ENCODE data around the gene UBL5.
"Not testable (repeated sequence)": the region's sequence is repeated elsewhere in the genome, so short reads cannot be mapped to it uniquely, and the experiment has no call there.

UBL5 gene

GRCh38 chr19:9818734-9819595 lies 8.8 kb upstream of the UBL5 start, which contains the start of gene FBXL12:
FBXL12 (minus strand) TSS chr19:9819079; CDS start chr19:9818813, 266 bp downstream.
- Histone ChIP-seq H3K36me3 (ENCODE audit: control insufficient read depth in 1 of 2, insufficient read depth in 2 of 2, low read length in 2 of 2) (peaks cover 0 to 11% of the 10 kb centered on the region in 2 donors), H3K27ac (ENCODE audit: low read length) (peak within 1 kb of the TSS; percentile 88), H3K9me3 (ENCODE audit: control insufficient read depth in 1 of 2, low read length in 2 of 2) (no peaks in the 10 kb centered on the region), H3K4me1 (ENCODE audit: control insufficient read depth in 1 of 2, insufficient read depth in 2 of 2, low read length in 2 of 2) (peaks cover 0 to 22% of the 10 kb centered on the region in 2 donors), H3K4me3 (ENCODE audit: low read depth in 1 of 2, low read length in 2 of 2) (peak within 1 kb of the TSS; percentile 86 to 91), H3K27me3 (ENCODE audit: low read depth, low read length) (no peaks in the 10 kb centered on the region)

- Histone ChIP-seq H3K36me3 (ENCODE audit: control insufficient read depth in 1 of 2, insufficient read depth in 2 of 2, low read length in 2 of 2) (peaks cover 0 to 11% of the 10 kb centered on the region in 2 donors), H3K9me3 (ENCODE audit: control insufficient read depth in 1 of 2, low read length in 2 of 2) (no peaks in the 10 kb centered on the region), H3K4me3 (ENCODE audit: low read depth in 1 of 2, low read length in 2 of 2) (peak overlapping the region; percentile 35 to 42), H3K4me1 (ENCODE audit: control insufficient read depth in 1 of 2, insufficient read depth in 2 of 2, low read length in 2 of 2) (peaks cover 0 to 22% of the 10 kb centered on the region in 2 donors), H3K27me3 (ENCODE audit: low read depth, low read length) (no peaks in the 10 kb centered on the region), H3K27ac (ENCODE audit: low read length) (peak overlapping the region; percentile 69)
Measured at GRCh38 chr19:9819596-9819909, 8.2 kb upstream of the UBL5 start.

GRCh38 chr19:9820034-9820433 lies 7.7 kb upstream of the UBL5 start:
- not testable (repeated sequence) for H3K9me3 ChIP-seq (ENCODE audit: control insufficient read depth in 1 of 2, low read length in 2 of 2); H3K27me3 ChIP-seq (ENCODE audit: low read depth, low read length)
- H3K4me3 ChIP-seq (ENCODE audit: low read depth in 1 of 2, low read length in 2 of 2), result peak overlapping the region; percentile 35 to 42
- peak overlapping the region; percentile 69 for H3K27ac ChIP-seq (ENCODE audit: low read length)
- H3K4me1 ChIP-seq (ENCODE audit: control insufficient read depth in 1 of 2, insufficient read depth in 2 of 2, low read length in 2 of 2), result peaks cover 0 to 22% of the 10 kb centered on the region in 2 donors
- H3K36me3 ChIP-seq (ENCODE audit: control insufficient read depth in 1 of 2, insufficient read depth in 2 of 2, low read length in 2 of 2), result peaks cover 0 to 11% of the 10 kb centered on the region in 2 donors

GRCh38 chr19:9823816-9824215 lies 3.9 kb upstream of the UBL5 start:
- H3K27me3 ChIP-seq (ENCODE audit: low read depth, low read length), result no peaks in the 10 kb centered on the region
- no peaks in the 10 kb centered on the region for H3K36me3 ChIP-seq (ENCODE audit: control insufficient read depth in 1 of 2, insufficient read depth in 2 of 2, low read length in 2 of 2)
- H3K4me3 ChIP-seq (ENCODE audit: low read depth in 1 of 2, low read length in 2 of 2), result no peak overlapping the region
- H3K9me3 ChIP-seq (ENCODE audit: control insufficient read depth in 1 of 2, low read length in 2 of 2), result no peaks in the 10 kb centered on the region
- H3K27ac ChIP-seq (ENCODE audit: low read length), result no peak overlapping the region
- H3K4me1 ChIP-seq (ENCODE audit: control insufficient read depth in 1 of 2, insufficient read depth in 2 of 2, low read length in 2 of 2), result peaks cover 5 to 26% of the 10 kb centered on the region in 2 donors

GRCh38 chr19:9828551-9829063 lies 889 bp downstream of the UBL5 start:
- peaks cover 5 to 23% of the 10 kb centered on the region in 2 donors for H3K4me1 ChIP-seq (ENCODE audit: control insufficient read depth in 1 of 2, insufficient read depth in 2 of 2, low read length in 2 of 2)
- peak overlapping the region; percentile 80 for H3K27ac ChIP-seq (ENCODE audit: low read length)
- no peaks in the 10 kb centered on the region for H3K9me3 ChIP-seq (ENCODE audit: control insufficient read depth in 1 of 2, low read length in 2 of 2)
- peaks cover 0 to 4% of the 10 kb centered on the region in 2 donors for H3K36me3 ChIP-seq (ENCODE audit: control insufficient read depth in 1 of 2, insufficient read depth in 2 of 2, low read length in 2 of 2)
- no peaks in the 10 kb centered on the region for H3K27me3 ChIP-seq (ENCODE audit: low read depth, low read length)
- peak overlapping the region; percentile 91 to 100 for H3K4me3 ChIP-seq (ENCODE audit: low read depth in 1 of 2, low read length in 2 of 2)

GRCh38 chr19:9834307-9834725 lies 6.6 kb downstream of the UBL5 start:
- Histone ChIP-seq H3K4me3 (ENCODE audit: low read depth in 1 of 2, low read length in 2 of 2) (peak overlapping the region; percentile 77 to 98), H3K27ac (ENCODE audit: low read length) (no peak overlapping the region)

GRCh38 chr19:9834726-9835506 lies 7.2 kb downstream of the UBL5 start, which contains the start of gene PIN1:
PIN1 (plus strand) TSS chr19:9835318; CDS start chr19:9835345, 27 bp downstream.
- H3K27me3 ChIP-seq (ENCODE audit: low read depth, low read length), result no peaks in the 10 kb centered on the region
- H3K36me3 ChIP-seq (ENCODE audit: control insufficient read depth in 1 of 2, insufficient read depth in 2 of 2, low read length in 2 of 2), result peaks cover 3 to 15% of the 10 kb centered on the region in 2 donors
- peaks cover 0 to 24% of the 10 kb centered on the region in 2 donors for H3K4me1 ChIP-seq (ENCODE audit: control insufficient read depth in 1 of 2, insufficient read depth in 2 of 2, low read length in 2 of 2)
- H3K27ac ChIP-seq (ENCODE audit: low read length), result no peak within 1 kb of the TSS
- peak within 1 kb of the TSS; percentile 77 to 98 for H3K4me3 ChIP-seq (ENCODE audit: low read depth in 1 of 2, low read length in 2 of 2)
- no peaks in the 10 kb centered on the region for H3K9me3 ChIP-seq (ENCODE audit: control insufficient read depth in 1 of 2, low read length in 2 of 2)

More at GRCh38 chr19:9834307-9834725, 6.6 kb downstream of the UBL5 start:
- peaks cover 4 to 9% of the 10 kb centered on the region in 2 donors for H3K36me3 ChIP-seq (ENCODE audit: control insufficient read depth in 1 of 2, insufficient read depth in 2 of 2, low read length in 2 of 2)
- peaks cover 0 to 20% of the 10 kb centered on the region in 2 donors for H3K4me1 ChIP-seq (ENCODE audit: control insufficient read depth in 1 of 2, insufficient read depth in 2 of 2, low read length in 2 of 2)
- no peaks in the 10 kb centered on the region for H3K27me3 ChIP-seq (ENCODE audit: low read depth, low read length)
- H3K9me3 ChIP-seq (ENCODE audit: control insufficient read depth in 1 of 2, low read length in 2 of 2), result no peaks in the 10 kb centered on the region

- H3K27ac ChIP-seq (ENCODE audit: low read length), result no peak overlapping the region
- H3K27me3 ChIP-seq (ENCODE audit: low read depth, low read length), result no peaks in the 10 kb centered on the region
Measured at GRCh38 chr19:9835507-9835949, 7.8 kb downstream of the UBL5 start.

GRCh38 chr19:9836021-9836420 lies 8.3 kb downstream of the UBL5 start:
- Histone ChIP-seq H3K36me3 (ENCODE audit: control insufficient read depth in 1 of 2, insufficient read depth in 2 of 2, low read length in 2 of 2) (peaks cover 7 to 26% of the 10 kb centered on the region in 2 donors), H3K4me3 (ENCODE audit: low read depth in 1 of 2, low read length in 2 of 2) (peak overlapping the region; percentile 75 to 98), H3K9me3 (ENCODE audit: control insufficient read depth in 1 of 2, low read length in 2 of 2) (no peaks in the 10 kb centered on the region), H3K27me3 (ENCODE audit: low read depth, low read length) (no peaks in the 10 kb centered on the region), H3K27ac (ENCODE audit: low read length) (no peak overlapping the region), H3K4me1 (ENCODE audit: control insufficient read depth in 1 of 2, insufficient read depth in 2 of 2, low read length in 2 of 2) (peaks cover 0 to 25% of the 10 kb centered on the region in 2 donors)

More at GRCh38 chr19:9835507-9835949, 7.8 kb downstream of the UBL5 start:
- Histone ChIP-seq H3K4me1 (ENCODE audit: control insufficient read depth in 1 of 2, insufficient read depth in 2 of 2, low read length in 2 of 2) (peaks cover 0 to 25% of the 10 kb centered on the region in 2 donors), H3K36me3 (ENCODE audit: control insufficient read depth in 1 of 2, insufficient read depth in 2 of 2, low read length in 2 of 2) (peaks cover 2 to 21% of the 10 kb centered on the region in 2 donors), H3K9me3 (ENCODE audit: control insufficient read depth in 1 of 2, low read length in 2 of 2) (no peaks in the 10 kb centered on the region), H3K4me3 (ENCODE audit: low read depth in 1 of 2, low read length in 2 of 2) (peak overlapping the region; percentile 75 to 98)

GRCh38 chr19:9838324-9838723 lies 10.6 kb downstream of the UBL5 start:
- Histone ChIP-seq H3K9me3 (ENCODE audit: control insufficient read depth in 1 of 2, low read length in 2 of 2) (no peaks in the 10 kb centered on the region), H3K4me3 (ENCODE audit: low read depth in 1 of 2, low read length in 2 of 2) (no peak overlapping the region), H3K36me3 (ENCODE audit: control insufficient read depth in 1 of 2, insufficient read depth in 2 of 2, low read length in 2 of 2) (peaks cover 16 to 49% of the 10 kb centered on the region in 2 donors), H3K4me1 (ENCODE audit: control insufficient read depth in 1 of 2, insufficient read depth in 2 of 2, low read length in 2 of 2) (peaks cover 0 to 25% of the 10 kb centered on the region in 2 donors), H3K27me3 (ENCODE audit: low read depth, low read length) (no peaks in the 10 kb centered on the region), H3K27ac (ENCODE audit: low read length) (no peak overlapping the region)

GRCh38 chr19:9839415-9839814 lies 11.7 kb downstream of the UBL5 start:
- no peaks in the 10 kb centered on the region for H3K9me3 ChIP-seq (ENCODE audit: control insufficient read depth in 1 of 2, low read length in 2 of 2)
- H3K27ac ChIP-seq (ENCODE audit: low read length), result no peak overlapping the region
- H3K4me3 ChIP-seq (ENCODE audit: low read depth in 1 of 2, low read length in 2 of 2), result no peak overlapping the region
- H3K27me3 ChIP-seq (ENCODE audit: low read depth, low read length), result no peaks in the 10 kb centered on the region
- H3K4me1 ChIP-seq (ENCODE audit: control insufficient read depth in 1 of 2, insufficient read depth in 2 of 2, low read length in 2 of 2), result peaks cover 0 to 24% of the 10 kb centered on the region in 2 donors
- peaks cover 21 to 60% of the 10 kb centered on the region in 2 donors for H3K36me3 ChIP-seq (ENCODE audit: control insufficient read depth in 1 of 2, insufficient read depth in 2 of 2, low read length in 2 of 2)

Measured in muscle layer of duodenum (tissue), 2 donors.